ENCODE results near the gene MAN1B1.

GRCh38 chr9:137079401-137079787, 7.4 kb upstream of the MAN1B1 start:
- TF ChIP-seq, protein P1, sequence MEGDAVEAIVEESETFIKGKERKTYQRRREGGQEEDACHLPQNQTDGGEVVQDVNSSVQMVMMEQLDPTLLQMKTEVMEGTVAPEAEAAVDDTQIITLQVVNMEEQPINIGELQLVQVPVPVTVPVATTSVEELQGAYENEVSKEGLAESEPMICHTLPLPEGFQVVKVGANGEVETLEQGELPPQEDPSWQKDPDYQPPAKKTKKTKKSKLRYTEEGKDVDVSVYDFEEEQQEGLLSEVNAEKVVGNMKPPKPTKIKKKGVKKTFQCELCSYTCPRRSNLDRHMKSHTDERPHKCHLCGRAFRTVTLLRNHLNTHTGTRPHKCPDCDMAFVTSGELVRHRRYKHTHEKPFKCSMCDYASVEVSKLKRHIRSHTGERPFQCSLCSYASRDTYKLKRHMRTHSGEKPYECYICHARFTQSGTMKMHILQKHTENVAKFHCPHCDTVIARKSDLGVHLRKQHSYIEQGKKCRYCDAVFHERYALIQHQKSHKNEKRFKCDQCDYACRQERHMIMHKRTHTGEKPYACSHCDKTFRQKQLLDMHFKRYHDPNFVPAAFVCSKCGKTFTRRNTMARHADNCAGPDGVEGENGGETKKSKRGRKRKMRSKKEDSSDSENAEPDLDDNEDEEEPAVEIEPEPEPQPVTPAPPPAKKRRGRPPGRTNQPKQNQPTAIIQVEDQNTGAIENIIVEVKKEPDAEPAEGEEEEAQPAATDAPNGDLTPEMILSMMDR (conservative IDR thresholded peaks at IDR 0.05) = no peak
- no peak for TF ChIP-seq ZFX (IDR thresholded peaks at IDR 0.05)

Data from C4-2B (cell line).